ENCODE results near the gene CEP152.

DNA sequence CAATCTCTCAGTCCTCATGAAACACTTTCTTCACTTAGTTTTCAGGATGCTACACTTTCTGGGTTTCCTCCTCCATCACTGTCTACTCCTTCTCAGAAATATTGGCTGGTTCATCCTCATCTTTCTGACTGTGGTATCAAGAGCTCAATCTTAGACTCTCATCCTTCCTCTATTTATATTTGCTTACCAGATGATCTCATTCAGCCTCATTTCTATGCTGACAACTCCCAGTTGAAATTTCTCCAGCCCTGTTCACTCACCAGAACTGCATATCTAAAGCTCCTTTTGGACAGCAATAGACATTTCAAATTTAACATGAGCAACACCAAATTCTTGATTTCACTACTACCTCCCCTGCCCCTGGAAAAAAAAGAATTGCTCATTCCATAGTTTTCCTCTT, 117.4 kb downstream of the CEP152 start:
- TF ChIP-seq POLR2A (IDR thresholded peaks at IDR 0.05; ENCODE audit: low read depth, low read length), result no peak
- no peak for TF ChIP-seq POLR2AphosphoS5 (IDR thresholded peaks at IDR 0.05; ENCODE audit: low read depth, low read length)
